ENCODE measurements around the gene SPATA25. TPM values are rescaled to one million over a fixed set of nuclear protein-coding genes. Genes with fewer than 3 reads are reported as not detected.

SPATA25 gene, protein sequence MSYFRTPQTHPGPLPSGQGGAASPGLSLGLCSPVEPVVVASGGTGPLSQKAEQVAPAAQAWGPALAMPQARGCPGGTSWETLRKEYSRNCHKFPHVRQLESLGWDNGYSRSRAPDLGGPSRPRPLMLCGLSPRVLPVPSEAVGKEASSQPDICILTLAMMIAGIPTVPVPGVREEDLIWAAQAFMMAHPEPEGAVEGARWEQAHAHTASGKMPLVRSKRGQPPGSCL
- polyA plus RNA-seq (1.2 and 5.1 TPM in 2 replicates), polyA minus RNA-seq (1.4 and 2.9 TPM in 2 replicates)

DNA sequence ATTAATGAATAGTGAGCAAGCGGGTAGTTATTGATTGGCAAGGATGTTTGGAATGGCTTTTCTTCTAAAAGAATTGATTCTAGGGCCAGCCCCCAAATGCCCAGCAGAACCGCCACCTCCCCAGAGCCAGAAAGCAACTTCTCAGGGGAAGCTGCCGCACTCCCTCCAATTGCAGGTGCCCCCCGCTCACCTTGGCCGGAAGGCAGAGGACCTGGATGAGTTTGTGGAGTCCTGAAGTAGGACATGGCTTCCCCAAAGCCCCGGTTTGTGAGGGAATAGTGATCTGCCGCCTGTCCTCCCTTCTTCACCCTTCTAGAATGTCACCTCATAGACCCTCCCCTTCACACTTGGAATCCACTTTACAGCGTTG lies at the start of gene SPATA25:
SPATA25 (minus strand) TSS at position 277 of the 370 bp plus-strand sequence; CDS start at position 245, 32 bp downstream.
- no peaks in the 10 kb centered on the region for H4K20me1 ChIP-seq (ENCODE audit: insufficient read depth)
- no peak within 1 kb of the TSS for H3K27ac ChIP-seq (ENCODE audit: low read length)
- H3K4me3 ChIP-seq (ENCODE audit: low read length) = no peak within 1 kb of the TSS
- H3K79me2 ChIP-seq (replicated peaks; ENCODE audit: insufficient read depth, low read length) = peaks cover under 1% of the 10 kb centered on the region
- no peaks in the 10 kb centered on the region for H3K36me3 ChIP-seq (ENCODE audit: insufficient read depth, low read length)
- no peak within 1 kb of the TSS for H2AFZ ChIP-seq (ENCODE audit: low read depth, low read length)
- H3F3A ChIP-seq (ENCODE audit: insufficient read depth, low read length, poor library complexity, severe bottlenecking) = no peaks in the 10 kb centered on the region
- H3K27me3 ChIP-seq (ENCODE audit: insufficient read depth, low read depth, low read length) = no peaks in the 10 kb centered on the region
- no peaks in the 10 kb centered on the region for H3K9me3 ChIP-seq (ENCODE audit: low read length)
- H3K9ac ChIP-seq (ENCODE audit: low read length) = no peak within 1 kb of the TSS
- TF ChIP-seq, protein P1, sequence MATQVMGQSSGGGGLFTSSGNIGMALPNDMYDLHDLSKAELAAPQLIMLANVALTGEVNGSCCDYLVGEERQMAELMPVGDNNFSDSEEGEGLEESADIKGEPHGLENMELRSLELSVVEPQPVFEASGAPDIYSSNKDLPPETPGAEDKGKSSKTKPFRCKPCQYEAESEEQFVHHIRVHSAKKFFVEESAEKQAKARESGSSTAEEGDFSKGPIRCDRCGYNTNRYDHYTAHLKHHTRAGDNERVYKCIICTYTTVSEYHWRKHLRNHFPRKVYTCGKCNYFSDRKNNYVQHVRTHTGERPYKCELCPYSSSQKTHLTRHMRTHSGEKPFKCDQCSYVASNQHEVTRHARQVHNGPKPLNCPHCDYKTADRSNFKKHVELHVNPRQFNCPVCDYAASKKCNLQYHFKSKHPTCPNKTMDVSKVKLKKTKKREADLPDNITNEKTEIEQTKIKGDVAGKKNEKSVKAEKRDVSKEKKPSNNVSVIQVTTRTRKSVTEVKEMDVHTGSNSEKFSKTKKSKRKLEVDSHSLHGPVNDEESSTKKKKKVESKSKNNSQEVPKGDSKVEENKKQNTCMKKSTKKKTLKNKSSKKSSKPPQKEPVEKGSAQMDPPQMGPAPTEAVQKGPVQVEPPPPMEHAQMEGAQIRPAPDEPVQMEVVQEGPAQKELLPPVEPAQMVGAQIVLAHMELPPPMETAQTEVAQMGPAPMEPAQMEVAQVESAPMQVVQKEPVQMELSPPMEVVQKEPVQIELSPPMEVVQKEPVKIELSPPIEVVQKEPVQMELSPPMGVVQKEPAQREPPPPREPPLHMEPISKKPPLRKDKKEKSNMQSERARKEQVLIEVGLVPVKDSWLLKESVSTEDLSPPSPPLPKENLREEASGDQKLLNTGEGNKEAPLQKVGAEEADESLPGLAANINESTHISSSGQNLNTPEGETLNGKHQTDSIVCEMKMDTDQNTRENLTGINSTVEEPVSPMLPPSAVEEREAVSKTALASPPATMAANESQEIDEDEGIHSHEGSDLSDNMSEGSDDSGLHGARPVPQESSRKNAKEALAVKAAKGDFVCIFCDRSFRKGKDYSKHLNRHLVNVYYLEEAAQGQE (IDR thresholded peaks at IDR 0.05; ENCODE audit: borderline replicate concordance) = no peak
- TF ChIP-seq RAD21 (conservative IDR thresholded peaks at IDR 0.05) (no peak), SMC3 (conservative IDR thresholded peaks at IDR 0.05; ENCODE audit: poor library complexity) (no peak), POLR2AphosphoS5 (IDR thresholded peaks at IDR 0.05) (no peak)
- H3K4me2 ChIP-seq (ENCODE audit: low read length) = no peak within 1 kb of the TSS
- H3K9me2 ChIP-seq (ENCODE audit: insufficient read depth, low read length) = no peaks in the 10 kb centered on the region

DNA sequence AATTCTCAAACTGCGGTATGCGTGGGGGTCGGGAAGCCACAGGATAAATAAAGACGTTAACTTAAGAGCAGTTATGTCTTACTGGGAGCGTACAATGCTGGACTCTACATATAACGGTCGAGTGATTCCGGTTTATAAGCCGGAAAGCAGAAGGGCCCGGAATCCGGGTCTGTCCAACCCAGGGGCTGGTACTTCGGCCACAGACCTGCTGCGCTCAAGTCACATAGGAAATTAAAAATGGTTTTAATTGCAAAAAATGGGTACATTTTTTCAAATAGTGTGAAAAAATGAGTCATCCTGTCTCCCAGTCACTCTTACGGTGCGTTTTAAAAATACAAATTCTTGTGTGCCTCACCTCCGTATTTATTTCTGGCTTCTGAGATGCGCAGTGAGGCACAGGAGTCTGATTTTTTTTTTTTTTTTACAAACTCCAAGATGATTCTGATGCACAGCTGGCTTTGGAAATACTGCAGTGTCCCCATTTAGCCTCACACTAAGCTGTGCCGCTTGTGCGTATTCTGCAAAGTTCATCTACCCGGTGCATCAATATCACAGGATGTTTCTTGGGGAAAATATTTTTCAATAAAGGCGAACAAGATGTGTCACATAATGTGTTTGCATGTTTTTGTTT lies 48.1 kb upstream of the SPATA25 start:
- H3K36me3 ChIP-seq (ENCODE audit: insufficient read depth, low read length) = no peaks in the 10 kb centered on the region
- TF ChIP-seq EZH2 (IDR thresholded peaks at IDR 0.05; ENCODE audit: borderline replicate concordance, insufficient read depth, low read length, poor library complexity, severe bottlenecking) (no peak), SMC3 (conservative IDR thresholded peaks at IDR 0.05; ENCODE audit: poor library complexity) (peak; percentile 38), RAD21 (conservative IDR thresholded peaks at IDR 0.05) (no peak), MXI1 (conservative IDR thresholded peaks at IDR 0.05; ENCODE audit: poor library complexity, severe bottlenecking) (peak; percentile 89)
- TF ChIP-seq, protein P1 (IDR thresholded peaks at IDR 0.05; ENCODE audit: borderline replicate concordance) = no peak
- peak overlapping the region; percentile 56 for H2AFZ ChIP-seq (ENCODE audit: low read depth, low read length)
- H4K20me1 ChIP-seq (ENCODE audit: insufficient read depth) = no peaks in the 10 kb centered on the region
- peak overlapping the region; percentile 74 for H3K9ac ChIP-seq (ENCODE audit: low read length)
- peak overlapping the region; percentile 74 for H3K4me3 ChIP-seq (ENCODE audit: low read length)
- H3K4me2 ChIP-seq (ENCODE audit: low read length) = peak overlapping the region; percentile 100
- H3F3A ChIP-seq (ENCODE audit: insufficient read depth, low read length, poor library complexity, severe bottlenecking) = no peaks in the 10 kb centered on the region
- no peaks in the 10 kb centered on the region for H3K9me2 ChIP-seq (ENCODE audit: insufficient read depth, low read length)
- H3K27ac ChIP-seq (ENCODE audit: low read length) = peak overlapping the region; percentile 66
- peaks cover 21% of the 10 kb centered on the region for H3K79me2 ChIP-seq (replicated peaks; ENCODE audit: insufficient read depth, low read length)
- H3K27me3 ChIP-seq (ENCODE audit: insufficient read depth, low read depth, low read length) = no peaks in the 10 kb centered on the region
- no peaks in the 10 kb centered on the region for H3K9me3 ChIP-seq (ENCODE audit: low read length)

All from neural cell (in vitro differentiated cells).